Epithelial cell of prostate (primary cell): ENCODE measurements around the gene FGF12.

Experiments used
- DNase-seq: peaks from one replicate; pipeline ENCODE4 v3.0.0-alpha.2; 2011; ENCODE audit warnings: low read depth, low spot score
- H3K27ac ChIP-seq: fragments of 450-650 bp; 2 replicates; pipeline ENCODE4 v1.5.1; 2017; ENCODE audit warnings: mild to moderate bottlenecking

Gene FGF12

DNA sequence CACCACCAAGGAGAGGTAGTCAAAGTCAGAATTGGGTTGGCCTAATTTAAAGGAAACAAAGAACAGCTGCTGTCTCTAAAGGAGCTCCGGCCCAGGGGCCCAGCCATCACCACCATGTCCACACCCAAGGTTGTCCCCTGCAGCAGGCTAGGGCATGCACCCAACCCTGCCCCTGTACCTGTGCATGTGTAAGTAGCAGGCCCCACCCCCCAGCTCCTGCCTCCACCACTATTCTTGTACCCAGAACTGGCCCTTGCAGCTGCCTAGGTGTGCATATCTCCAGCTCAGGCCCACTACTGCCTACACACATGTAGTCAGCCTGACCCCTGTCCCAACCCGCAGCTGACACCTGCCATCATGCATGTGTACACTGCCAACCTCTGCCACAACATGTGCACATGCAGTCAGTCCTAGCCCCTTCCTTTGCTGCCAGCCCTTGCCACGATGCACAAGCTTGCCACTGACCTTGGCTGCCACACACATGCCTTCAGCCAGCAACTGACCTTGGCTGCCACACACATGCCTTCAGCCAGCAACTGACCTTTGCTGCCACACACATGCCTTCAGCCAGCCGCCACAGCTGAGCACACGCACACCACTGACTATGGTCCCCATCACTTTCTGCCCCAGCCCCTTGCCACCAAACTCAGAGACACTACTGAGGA is 39.7 kb downstream of the FGF12 start:
- no peak for DNase-seq
- no peak overlapping the region for H3K27ac ChIP-seq

DNA sequence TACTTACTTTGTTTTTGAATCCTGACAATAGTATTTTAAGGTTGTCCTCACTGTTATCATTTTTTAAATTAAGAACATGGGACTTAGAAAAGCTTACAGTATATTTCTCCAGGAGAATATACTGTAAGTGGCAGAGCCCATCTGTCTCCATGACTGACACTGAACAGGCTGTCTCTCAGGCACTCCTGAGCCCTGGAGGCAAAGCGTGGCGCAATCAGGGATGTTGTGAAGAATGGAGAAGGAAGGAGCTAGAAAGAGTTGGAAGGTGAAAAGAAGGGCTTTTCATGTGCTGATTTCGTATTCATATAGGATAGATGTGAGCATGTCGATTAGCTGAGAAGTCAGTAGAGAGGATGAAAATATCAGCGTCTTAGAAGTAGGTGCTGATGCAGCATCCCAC is 41.5 kb downstream of the FGF12 start:
- H3K27ac ChIP-seq, result no peak overlapping the region
- DNase-seq, result no peak

DNA sequence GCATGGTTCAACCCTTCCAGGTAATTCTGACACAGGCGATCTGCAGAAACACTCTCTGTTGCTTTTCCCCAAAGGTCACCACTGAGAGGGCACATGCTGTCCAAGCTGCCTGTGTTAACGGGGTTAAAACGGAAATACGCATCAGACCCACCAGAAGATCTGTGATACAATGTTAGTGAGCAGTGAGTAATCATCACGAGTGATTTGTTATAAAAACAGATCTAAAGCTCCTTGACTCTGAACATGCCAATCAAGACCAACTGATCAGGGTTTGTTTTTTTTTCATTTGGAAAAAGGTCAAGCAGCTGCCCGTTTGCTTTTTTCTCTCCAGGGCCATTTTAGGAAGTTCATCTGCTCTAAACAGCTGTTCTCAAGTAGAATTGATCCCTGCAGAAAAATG is 43.2 kb downstream of the FGF12 start:
- no peak for DNase-seq
- no peak overlapping the region for H3K27ac ChIP-seq

DNA sequence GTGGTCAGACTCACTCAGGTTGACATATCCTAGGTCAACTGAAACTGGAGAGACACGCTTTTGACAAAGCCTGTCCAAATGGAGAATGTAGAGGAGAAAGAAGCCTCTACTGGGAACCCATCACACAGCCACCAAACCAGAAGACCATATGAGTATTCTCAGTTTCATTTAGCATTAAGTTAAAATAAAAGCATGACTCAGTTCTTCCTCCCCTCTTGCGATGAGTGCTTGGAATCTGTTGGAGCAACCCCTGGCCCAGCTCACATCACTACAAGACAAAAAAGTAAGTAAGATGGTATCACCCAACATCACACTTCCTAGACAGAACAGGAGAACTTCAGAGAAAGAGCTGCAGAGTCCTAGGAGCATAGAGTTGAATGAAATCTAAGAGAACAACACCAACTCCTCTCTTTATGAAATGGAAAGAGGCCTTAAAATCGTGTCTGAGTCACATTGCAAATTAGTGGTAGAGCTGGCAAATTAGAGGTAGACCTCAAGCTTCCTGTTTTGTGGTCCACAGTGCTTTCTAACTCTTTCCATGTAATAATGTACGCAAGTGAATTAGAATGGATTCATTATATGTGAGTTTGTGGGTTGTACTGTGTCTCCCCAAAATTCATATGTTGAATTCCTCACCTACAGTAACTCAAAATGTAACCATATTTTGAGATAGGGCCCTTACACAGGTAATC is 51.2 kb downstream of the FGF12 start:
- DNase-seq, result no peak
- no peak overlapping the region for H3K27ac ChIP-seq

DNA sequence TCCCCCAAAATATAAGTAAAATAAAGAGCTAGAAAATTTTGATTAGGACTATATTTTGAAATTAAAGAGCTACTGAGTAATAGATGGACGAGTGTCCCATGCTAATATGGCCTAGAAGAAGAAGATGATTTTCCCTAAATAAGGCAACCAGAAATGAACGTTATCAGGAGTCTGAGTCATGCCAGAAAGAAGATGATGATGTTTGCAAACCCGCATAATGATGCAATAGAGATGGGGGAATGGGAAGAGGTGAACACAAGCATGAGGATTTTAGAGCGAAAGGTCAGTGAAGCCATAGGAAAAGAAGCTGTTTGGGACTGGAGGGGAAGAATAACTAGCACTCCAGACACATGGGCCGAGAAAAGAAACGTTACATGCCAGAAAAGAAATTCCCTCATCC is 71.7 kb downstream of the FGF12 start:
- H3K27ac ChIP-seq, result no peak overlapping the region
- DNase-seq, result no peak

DNA sequence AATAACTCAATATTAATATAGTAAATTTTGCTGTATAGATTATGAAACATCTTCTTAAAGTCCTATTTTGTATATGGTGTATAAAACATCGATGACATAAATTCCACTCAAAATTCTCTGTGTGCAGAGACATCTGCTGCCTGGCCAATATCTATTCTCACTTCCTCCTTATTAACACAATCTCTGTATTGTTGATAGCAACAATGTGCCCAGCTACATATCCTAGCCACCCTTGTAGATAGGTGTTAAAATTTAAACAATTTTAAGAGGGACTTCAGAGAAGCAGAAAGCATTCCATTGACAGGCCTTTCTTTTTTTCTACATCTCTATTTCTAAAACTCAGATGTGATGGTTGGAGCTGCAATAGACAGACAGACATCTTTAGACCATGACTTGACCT is 72.3 kb downstream of the FGF12 start:
- no peak for DNase-seq
- no peak overlapping the region for H3K27ac ChIP-seq

DNA sequence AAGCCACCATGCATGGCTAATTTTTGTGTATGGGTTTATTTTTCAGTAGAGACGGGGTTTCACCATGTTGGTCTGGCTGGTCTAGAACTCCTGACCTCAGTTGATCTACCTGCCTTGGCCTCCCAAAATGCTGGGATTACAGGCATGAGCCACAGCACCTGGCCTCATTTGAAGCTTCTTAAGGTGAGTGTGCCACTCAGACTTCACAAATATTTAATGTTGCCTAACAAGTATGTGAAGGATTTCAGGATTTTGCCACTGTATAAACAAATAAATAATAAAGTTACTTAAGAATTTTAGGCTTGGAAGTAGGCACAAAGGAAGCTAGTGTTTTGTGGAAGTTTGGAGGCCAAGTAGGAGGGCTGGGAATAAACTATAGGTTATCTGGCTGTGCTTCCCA is 73.5 kb downstream of the FGF12 start:
- DNase-seq, result no peak
- no peak overlapping the region for H3K27ac ChIP-seq

DNA sequence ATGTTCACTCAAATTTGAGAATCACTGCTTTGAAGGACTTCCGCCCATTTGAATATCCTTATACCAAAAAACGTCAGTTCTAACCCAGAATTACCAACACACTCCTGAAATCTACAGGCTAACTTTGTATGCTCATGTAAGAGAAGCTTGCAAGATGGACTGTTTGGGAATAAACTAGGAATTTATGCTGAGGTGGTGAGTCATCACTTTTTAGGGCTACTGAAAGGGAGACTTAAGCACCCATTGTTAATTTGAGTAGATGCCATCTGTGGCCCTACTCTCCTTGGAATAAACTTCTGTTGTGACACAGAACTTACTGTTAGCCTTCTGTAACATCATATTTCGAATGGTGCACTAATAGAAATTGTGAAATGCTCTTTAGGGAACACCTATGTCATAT is 74.6 kb downstream of the FGF12 start:
- H3K27ac ChIP-seq, result no peak overlapping the region
- no peak for DNase-seq

DNA sequence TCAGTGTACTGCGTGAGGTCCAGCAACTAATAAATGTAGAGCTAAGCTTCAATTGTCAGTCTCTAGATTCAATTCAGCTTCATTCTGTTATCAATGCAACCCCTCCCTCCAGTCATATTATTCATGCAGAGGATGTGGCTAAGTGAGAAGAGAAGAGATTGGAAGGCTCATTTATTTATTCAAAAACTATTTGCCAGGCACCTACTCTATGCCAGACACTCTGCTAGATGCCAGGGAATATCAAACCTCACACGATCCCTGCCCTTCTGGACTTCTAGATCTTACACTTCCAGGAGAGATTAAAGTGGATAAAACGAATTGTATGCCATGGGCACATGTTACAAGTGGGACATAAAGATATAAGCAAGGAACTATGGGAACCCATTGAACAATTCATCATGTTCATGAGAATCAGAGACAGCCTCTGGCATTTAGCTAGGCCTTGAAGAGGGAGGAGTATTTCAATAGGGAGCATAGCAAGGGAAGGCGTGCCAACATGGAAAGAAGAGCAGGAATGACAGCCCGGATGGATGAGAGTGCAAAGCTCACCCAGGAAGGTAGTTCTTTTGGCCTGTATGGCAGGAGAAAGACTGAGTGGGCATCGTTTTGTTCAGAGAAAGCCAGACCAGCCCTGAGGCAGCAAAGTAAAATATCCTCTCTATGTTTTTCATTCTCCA is 75.4 kb downstream of the FGF12 start:
- no peak for DNase-seq
- H3K27ac ChIP-seq, result no peak overlapping the region

DNA sequence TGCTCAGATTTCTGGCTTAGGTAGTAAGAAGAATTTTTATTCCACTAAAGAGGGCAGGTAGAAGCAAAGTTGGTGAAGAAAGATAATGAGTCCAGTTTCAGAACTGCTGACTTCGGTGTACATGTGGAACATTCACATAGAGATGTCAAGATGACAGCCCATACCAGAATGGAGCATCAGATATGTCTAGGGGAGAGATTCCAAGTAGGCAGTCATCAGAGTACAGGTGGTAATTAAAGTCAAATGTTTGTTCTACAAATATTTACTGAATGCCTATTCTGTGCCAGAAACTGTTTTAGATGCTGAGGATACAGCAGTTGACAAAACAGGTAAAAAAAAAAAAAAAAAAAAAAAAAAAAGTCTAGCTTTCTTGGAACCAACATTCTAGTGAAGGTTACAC is 81.9 kb downstream of the FGF12 start:
- no peak overlapping the region for H3K27ac ChIP-seq
- no peak for DNase-seq

DNA sequence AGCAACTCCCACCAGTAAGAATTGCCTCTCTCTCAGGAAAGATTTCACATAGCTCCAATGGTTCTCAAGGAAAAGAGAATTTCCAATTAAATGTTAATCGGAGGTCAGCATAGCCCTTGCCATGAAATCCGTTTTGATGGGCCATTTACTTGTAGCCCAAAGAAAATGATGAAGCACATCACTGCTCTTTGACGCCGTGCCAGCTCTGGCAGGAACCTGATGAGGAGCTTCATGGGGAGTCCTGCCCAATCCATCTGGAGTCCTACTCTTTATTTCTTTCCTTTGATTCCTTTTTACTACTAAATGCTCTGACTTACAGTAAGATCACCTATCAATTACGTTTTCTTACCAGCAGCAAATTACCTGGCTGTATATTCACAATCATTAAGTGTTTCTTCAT is 84.7 kb downstream of the FGF12 start:
- no peak for DNase-seq
- no peak overlapping the region for H3K27ac ChIP-seq

DNA sequence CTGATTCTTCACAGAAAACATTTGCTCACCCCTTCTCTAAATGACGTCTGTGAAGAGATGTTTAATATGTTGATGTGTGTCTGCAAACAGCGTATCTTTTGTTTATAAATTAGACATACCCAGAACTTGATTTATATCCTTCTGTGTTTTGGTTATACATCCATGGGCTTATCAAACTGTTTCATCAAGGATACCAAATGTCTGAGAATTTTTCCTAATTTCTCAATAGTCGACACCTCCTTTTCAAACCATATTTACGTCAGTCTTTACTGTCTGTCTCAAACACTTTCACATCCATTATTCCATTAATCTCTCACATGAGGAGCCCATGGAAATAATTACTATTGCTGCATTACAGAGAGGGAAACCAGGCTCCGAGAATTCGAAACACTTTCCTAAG is 85.4 kb downstream of the FGF12 start:
- DNase-seq, result no peak
- no peak overlapping the region for H3K27ac ChIP-seq

DNA sequence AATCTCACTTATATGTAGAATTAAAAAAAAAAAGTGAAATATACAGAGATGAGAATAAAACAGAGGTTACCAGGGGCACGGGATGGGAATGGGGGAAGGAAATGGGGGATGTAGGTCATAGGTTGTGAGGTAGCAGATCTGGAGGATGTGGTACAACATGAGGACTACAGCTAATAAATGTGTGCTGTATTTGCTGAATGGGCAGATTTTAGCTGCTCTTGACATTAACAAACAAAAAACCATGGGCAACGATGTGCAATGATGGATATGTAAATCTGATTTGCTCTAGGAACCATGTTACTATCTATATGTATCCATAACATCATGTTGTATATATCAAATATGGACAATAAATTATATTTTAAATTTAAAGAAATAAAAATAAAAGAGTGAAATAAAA is 87.4 kb downstream of the FGF12 start:
- no peak for DNase-seq
- H3K27ac ChIP-seq, result no peak overlapping the region

DNA sequence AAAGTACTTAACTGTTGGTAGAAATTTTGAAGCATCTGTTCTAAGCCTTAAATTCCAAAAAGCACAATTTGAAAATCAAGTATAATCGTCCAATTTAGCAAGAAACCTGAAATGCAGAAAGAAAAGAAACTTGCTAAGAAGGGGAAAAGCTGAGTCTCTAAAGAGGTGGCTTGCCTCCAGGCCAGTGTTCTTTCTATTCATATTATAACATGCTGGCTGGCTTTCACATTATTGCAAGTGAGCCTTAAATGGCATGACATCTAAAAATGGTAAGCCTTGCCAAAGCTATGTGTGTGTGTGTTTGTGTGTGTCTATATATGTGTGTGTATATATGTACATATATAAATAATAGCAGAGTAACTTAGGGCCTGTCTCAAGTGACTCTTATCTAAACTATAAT is 89.5 kb downstream of the FGF12 start:
- H3K27ac ChIP-seq, result no peak overlapping the region
- DNase-seq, result no peak

DNA sequence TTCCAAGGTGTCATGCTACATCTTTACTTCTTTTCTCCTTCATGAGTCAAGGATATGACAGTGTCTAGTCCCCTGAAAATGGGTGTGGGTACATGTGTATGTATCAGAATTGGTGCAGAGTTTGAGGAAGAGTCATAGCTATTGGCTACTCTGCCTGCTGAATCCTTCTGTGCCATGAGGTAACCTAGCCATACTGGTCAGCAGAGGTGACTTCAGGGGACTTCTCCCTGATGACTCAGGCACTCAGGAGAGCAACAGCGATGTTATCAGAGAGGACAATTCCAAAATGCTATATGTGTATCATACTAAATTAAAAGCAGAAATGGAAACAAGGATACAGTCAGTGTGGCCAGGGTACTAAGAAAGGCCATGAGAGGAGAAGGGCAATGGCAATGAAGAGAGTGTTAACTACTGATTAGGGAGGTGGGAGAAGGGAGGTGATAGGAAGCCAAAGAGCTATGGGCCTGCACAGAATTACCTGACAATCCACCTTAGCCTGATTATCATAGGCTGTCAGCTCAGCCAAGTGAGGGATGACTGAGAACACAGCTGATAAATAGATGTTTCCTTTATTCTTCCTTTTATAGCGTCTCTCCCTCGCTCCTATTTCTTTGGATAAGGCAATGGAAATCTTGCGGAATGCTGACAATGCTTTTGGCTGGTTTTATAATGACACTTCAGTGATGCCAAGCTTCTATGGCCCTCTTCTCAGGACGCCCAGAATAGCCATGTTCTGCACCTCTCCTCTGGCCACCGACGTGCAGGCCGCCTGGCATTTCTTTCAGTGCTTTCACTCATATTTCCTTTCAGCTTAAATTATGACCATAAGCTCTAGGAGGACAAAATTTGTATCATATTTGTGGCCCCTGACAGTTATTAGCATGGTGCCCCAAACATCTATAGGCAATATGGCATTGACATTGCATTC is 90.6 kb downstream of the FGF12 start:
- DNase-seq, result no peak
- H3K27ac ChIP-seq, result no peak overlapping the region

DNA sequence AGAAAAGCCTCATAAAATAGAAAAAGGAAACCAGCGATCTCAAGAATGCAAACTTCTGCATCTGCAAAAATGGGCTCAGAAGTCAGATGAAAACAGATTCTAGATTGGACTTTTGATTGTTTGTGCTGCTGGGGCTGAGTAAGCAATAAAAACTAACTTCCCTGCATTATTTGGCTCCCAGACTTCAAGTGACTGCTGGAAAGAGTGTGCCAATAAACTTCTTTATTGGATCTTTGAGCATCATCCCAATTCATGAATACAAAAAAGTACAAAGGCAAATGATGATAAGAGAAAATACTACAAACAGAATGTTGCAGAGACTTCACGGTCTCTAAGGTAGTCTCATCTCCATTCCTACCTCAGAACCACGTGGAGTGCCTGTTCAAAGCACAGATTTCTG is 97.9 kb downstream of the FGF12 start:
- no peak overlapping the region for H3K27ac ChIP-seq
- no peak for DNase-seq

DNA sequence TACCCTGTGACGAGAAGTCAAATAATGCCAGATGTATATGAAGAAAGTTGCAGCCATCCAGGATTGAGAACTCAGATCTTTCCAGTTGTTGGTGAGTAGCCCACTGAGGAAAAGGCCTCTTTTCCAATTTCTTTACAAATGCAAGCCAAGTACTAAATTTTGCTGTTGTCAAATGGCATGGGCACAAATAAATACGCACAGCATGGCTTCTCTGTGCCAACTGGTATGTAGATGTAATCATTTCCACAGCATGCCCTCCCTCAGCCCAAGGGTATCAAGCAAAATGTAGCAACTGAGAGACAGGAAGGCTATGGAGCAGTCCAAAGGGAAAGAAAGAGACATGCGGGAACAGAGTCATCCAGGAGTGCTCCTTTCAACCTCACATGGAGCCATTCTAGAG is 105.4 kb downstream of the FGF12 start:
- no peak for DNase-seq

DNA sequence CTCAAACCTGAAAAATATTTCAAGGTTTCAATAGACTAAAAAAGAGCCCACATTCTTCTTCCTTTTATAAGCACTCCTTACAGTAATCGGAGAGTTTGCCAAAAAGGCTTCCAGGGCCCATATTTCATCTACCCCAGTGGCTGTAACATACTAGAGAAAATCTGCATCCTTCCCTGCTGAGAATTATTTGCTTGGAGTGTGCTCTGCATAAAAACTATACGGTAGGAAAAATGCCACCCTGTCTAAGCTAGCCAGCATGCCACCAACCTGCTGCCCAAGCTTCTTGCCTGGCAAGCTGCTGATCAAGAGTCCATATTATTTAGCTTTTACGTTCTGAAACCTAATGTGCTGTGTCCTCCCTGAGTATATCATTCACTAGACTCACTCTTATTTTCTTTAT is 107.1 kb downstream of the FGF12 start:
- no peak overlapping the region for H3K27ac ChIP-seq
- no peak for DNase-seq

More for the DNA sequence above, 105.4 kb downstream of the FGF12 start:
- no peak overlapping the region for H3K27ac ChIP-seq

DNA sequence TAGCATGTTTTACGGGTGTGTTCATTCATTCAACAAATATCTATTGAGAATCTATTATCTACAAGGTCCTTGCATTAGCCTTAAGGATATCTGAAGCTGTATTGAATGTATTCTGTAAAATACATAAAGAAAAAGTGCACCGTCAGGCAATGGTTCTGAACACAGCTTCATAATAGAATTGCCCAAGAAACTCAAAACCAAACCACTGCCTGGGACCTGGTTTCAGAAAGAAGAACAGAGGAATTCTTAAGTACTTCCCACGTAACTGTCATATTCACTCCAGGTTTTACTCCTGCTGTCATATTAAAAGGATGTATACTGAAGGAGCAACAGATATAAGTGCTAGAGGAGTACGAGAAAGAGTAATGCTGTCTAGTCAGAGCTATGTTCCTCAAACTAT is 115.9 kb downstream of the FGF12 start:
- no peak overlapping the region for H3K27ac ChIP-seq
- no peak for DNase-seq

DNA sequence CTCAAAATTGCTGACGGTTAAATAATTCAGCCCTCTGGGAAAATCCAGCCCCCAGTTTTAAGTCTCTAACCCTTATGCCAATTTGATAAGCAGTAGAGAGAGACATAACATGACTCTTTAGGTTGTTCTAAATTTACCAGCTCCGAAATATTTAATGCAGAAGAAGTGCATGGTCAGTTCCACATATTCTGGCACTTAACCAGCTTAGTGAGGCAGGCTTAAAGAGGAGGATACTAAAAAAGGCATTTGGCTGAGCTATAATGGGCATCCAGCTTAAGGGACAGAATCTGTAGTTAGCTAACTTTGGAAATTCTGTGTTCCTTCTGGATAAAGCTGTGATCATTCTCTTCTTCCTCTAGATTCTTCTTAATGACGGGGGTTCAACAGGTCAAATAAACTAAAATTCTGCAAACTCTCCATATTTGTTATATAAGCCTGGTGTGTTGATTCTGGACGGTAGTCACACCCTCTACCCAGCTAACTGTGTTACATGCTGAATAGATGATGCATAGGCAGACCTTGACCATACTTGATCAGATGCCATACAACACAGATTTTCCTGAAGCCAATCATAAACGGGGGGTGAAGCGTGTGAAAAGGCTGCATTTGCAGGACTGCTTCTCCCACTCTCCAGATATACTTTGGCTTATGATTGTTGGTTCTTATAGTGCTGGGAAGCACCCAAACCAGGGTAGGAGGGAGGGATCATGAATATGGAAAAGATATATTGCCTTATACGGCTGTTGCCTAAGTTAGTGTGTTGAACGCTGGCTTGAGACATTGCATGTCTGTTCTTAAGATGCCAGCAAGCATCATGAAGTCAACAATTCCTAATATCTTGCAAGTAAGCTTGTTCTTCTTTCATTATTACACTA is 118.4 kb downstream of the FGF12 start:
- H3K27ac ChIP-seq, result no peak overlapping the region
- DNase-seq, result no peak
